SK-N-SH (cell line): ENCODE data around the gene CD99L2. TPM values are rescaled to one million over a fixed set of nuclear protein-coding genes. Genes with fewer than 3 reads are reported as not detected.

ENCODE experiments used
- CTCF ChIA-PET: fragments of 300-600, 350-600 bp; formaldehyde crosslinking; extraction: SDS; loops from one replicate; lab custom pipeline; 2021; lab: Yijun Ruan, JAX
- POLR2A ChIA-PET: fragments of 350-600 bp; sonication (Branson Sonifier 250); formaldehyde crosslinking; extraction: SDS; loops from one replicate; lab custom pipeline; 2020; ENCODE audit warnings: antibody characterized with exemption, inconsistent platforms; lab: Yijun Ruan, JAX
- DNase-seq: peaks from one replicate; pipeline ENCODE4 v3.0.0; 2012
- H2AFZ ChIP-seq: fragments of 200-600 bp; sonication (generic); 2 replicates; pipeline ENCODE4 v1.8.1; 2016; ENCODE audit warnings: antibody characterized with exemption, mild to moderate bottlenecking, low read depth
- H3F3A ChIP-seq: fragments of 200-600 bp; sonication (generic); replicated peaks from 2 replicates; pipeline ENCODE3; 2016; ENCODE audit warnings: antibody characterized with exemption, mild to moderate bottlenecking; ENCODE audit not compliant: insufficient read depth
- H3K27ac ChIP-seq, 2 experiments: fragments of 200-500 bp in 1 of 2; fragments of 200-600 bp in 1 of 2; sonication (Bioruptor generic) in 1 of 2; sonication (generic), shearing (Covaris generic) in 1 of 2; 2 replicates each; pipeline versions ENCODE4 v1.5.1 to v1.6.1; 2014 to 2016; ENCODE audit warnings: low read depth in 2 of 2, inconsistent platforms in 1 of 2, low read length in 1 of 2, mild to moderate bottlenecking in 1 of 2, mixed read lengths in 1 of 2
- H3K27me3 ChIP-seq: fragments of 200-600 bp; sonication (generic), shearing (Covaris generic); 2 replicates; pipeline ENCODE4 v1.6.1; 2016; ENCODE audit warnings: mixed run types; ENCODE audit not compliant: insufficient read depth
- H3K36me3 ChIP-seq, 2 experiments: fragments of 200-500 bp in 1 of 2; fragments of 200-600 bp in 1 of 2; sonication (Bioruptor generic) in 1 of 2; sonication (generic) in 1 of 2; replicated peaks in 1 of 2; 2 replicates each; pipeline versions ENCODE3 to v1.5.1; 2014 to 2016; ENCODE audit warnings: low read length in 1 of 2, mild to moderate bottlenecking in 1 of 2; ENCODE audit not compliant: insufficient read depth in 2 of 2, control insufficient read depth in 1 of 2
- H3K4me1 ChIP-seq, 2 experiments: fragments of 200-500 bp in 1 of 2; fragments of 200-600 bp in 1 of 2; sonication (Bioruptor generic) in 1 of 2; sonication (generic), shearing (Covaris generic) in 1 of 2; 2 replicates each; pipeline versions ENCODE4 v1.5.1 to v1.6.1; 2014 to 2016; ENCODE audit warnings: low read depth in 1 of 2, low read length in 1 of 2, mixed run types in 1 of 2; ENCODE audit not compliant: insufficient read depth in 2 of 2, control insufficient read depth in 1 of 2
- H3K4me2 ChIP-seq: fragments of 200-600 bp; sonication (generic), shearing (Covaris generic); 2 replicates; pipeline ENCODE4 v1.6.1; 2017; ENCODE audit warnings: mixed run types
- H3K4me3 ChIP-seq, 2 experiments: fragments of 200-500 bp in 1 of 2; fragments of 200-600 bp in 1 of 2; sonication (Bioruptor generic) in 1 of 2; sonication (generic), shearing (Covaris generic) in 1 of 2; 2 replicates each; pipeline versions ENCODE4 v1.5.1 to v1.8.1; 2014 to 2016; ENCODE audit warnings: low read depth in 2 of 2, inconsistent platforms in 1 of 2, low read length in 1 of 2, mild to moderate bottlenecking in 1 of 2, mixed read lengths in 1 of 2, moderate library complexity in 1 of 2
- H3K79me2 ChIP-seq: fragments of 200-600 bp; sonication (generic); 2 replicates; pipeline ENCODE4 v1.8.1; 2017; ENCODE audit warnings: mild to moderate bottlenecking; ENCODE audit not compliant: insufficient read depth
- H3K9ac ChIP-seq: fragments of 200-600 bp; sonication (generic); 2 replicates; pipeline ENCODE4 v1.6.1; 2017; ENCODE audit warnings: mixed run types
- H3K9me2 ChIP-seq: fragments of 200-600 bp; sonication (generic); 2 replicates; pipeline ENCODE4 v1.6.1; 2017; ENCODE audit warnings: mixed run types
- H3K9me3 ChIP-seq: fragments of 200-600 bp; sonication (generic); 2 replicates; pipeline ENCODE4 v1.6.1; 2017; ENCODE audit warnings: mixed run types, mild to moderate bottlenecking, moderate library complexity
- H4K20me1 ChIP-seq: fragments of 200-600 bp; sonication (generic); 2 replicates; pipeline ENCODE4 v1.6.1; 2017; ENCODE audit warnings: mild to moderate bottlenecking, mixed run types; ENCODE audit not compliant: insufficient read depth
- CHD2 ChIP-seq: fragments of 150-350 bp; IDR thresholded peaks from 2 replicates; pipeline ENCODE4 v1.6.1; 2018; ENCODE audit warnings: low read length; ENCODE audit not compliant: partially characterized antibody
- ELF1 ChIP-seq: IDR thresholded peaks from 2 replicates; pipeline ENCODE4 v1.4.0; 2012
- EP300 ChIP-seq, 2 experiments: IDR thresholded peaks; 2 replicates each; pipeline versions ENCODE4 v1.4.0 to v1.6.1; 2012; ENCODE audit warnings: borderline replicate concordance in 1 of 2, low read depth in 1 of 2, low read length in 1 of 2
- EZH2phosphoT487 ChIP-seq: fragments of 200-600 bp; sonication (generic); IDR thresholded peaks from 2 replicates; pipeline ENCODE4 v1.6.1; 2017; ENCODE audit warnings: low read depth, mixed run types, mild to moderate bottlenecking, antibody characterized with exemption, moderate library complexity, borderline replicate concordance
- FOXJ3 ChIP-seq: sonication (generic); formaldehyde crosslinking; IDR thresholded peaks from 2 replicates; pipeline ENCODE4 v1.5.1; 2020; ENCODE audit warnings: mild to moderate bottlenecking, missing genetic modification reagents
- GABPA ChIP-seq: IDR thresholded peaks from 2 replicates; pipeline ENCODE4 v1.4.0; 2012; ENCODE audit warnings: low read depth, mild to moderate bottlenecking
- JUND ChIP-seq: IDR thresholded peaks from 2 replicates; pipeline ENCODE4 v1.4.0; 2012
- MXI1 ChIP-seq: IDR thresholded peaks from 2 replicates; pipeline ENCODE4 v1.6.1; 2012; ENCODE audit warnings: mild to moderate bottlenecking, low read depth, low read length, improper control_type of control experiment
- NFIC ChIP-seq: IDR thresholded peaks from 2 replicates; pipeline ENCODE4 v1.4.0; 2012; ENCODE audit warnings: borderline replicate concordance
- POLR2AphosphoS5 ChIP-seq: IDR thresholded peaks from 2 replicates; pipeline ENCODE4 v1.6.1; 2012; ENCODE audit warnings: low read depth, low read length
- RAD21 ChIP-seq: IDR thresholded peaks from 2 replicates; pipeline ENCODE4 v1.6.1; 2012; ENCODE audit warnings: mild to moderate bottlenecking, low read length
- RCOR1 ChIP-seq: fragments of 150-350 bp; IDR thresholded peaks from 2 replicates; pipeline ENCODE4 v1.6.1; 2017; ENCODE audit warnings: antibody characterized with exemption, low read length
- RXRA ChIP-seq: IDR thresholded peaks from 2 replicates; pipeline ENCODE4 v1.4.0; 2012; ENCODE audit warnings: low read depth, mild to moderate bottlenecking, borderline replicate concordance
- TCF12 ChIP-seq: IDR thresholded peaks from 2 replicates; pipeline ENCODE4 v1.4.0; 2012
- TEAD4 ChIP-seq: IDR thresholded peaks from 2 replicates; pipeline ENCODE4 v1.4.0; 2012; ENCODE audit warnings: mild to moderate bottlenecking, borderline replicate concordance; ENCODE audit not compliant: insufficient read depth
- YY1 ChIP-seq: IDR thresholded peaks from 2 replicates; pipeline ENCODE4 v1.4.0; 2012; ENCODE audit warnings: low read depth, mild to moderate bottlenecking
- WGBS: methylation state at CpG from one replicate; pipeline ENCODE4 v1.1.6; 2017; ENCODE audit warnings: low lambda C conversion rate; 5-methylcytosine and 5-hydroxymethylcytosine counted together
- polyA plus RNA-seq, 3 experiments: library from polyadenylated mRNA; depleted of rRNA; stranded (reverse); fragments of >200 nt; gene quantifications; 2 replicates each; pipeline ENCODE4 v1.2.3, GENCODE V29; 2012
- TF ChIP-seq, protein P1 (sequence below): fragments of 200-600 bp; sonication (generic); IDR thresholded peaks from 2 replicates; pipeline ENCODE4 v1.6.1; 2017; ENCODE audit warnings: antibody characterized with exemption, mild to moderate bottlenecking, moderate library complexity
- TF ChIP-seq, protein P2 (sequence below): IDR thresholded peaks from 2 replicates; pipeline ENCODE4 v1.6.1; 2012; ENCODE audit warnings: mild to moderate bottlenecking, low read depth, low read length, moderate library complexity
- TF ChIP-seq, protein P3 (sequence below): fragments of 150-350 bp; IDR thresholded peaks from 2 replicates; pipeline ENCODE4 v1.6.1; 2016; ENCODE audit warnings: mild to moderate bottlenecking, low read depth, low read length

Gene CD99L2
- polyA plus RNA-seq, 1 of the 3 experiments (the other 2 are of a cell fraction), result 57.7 TPM

DNA sequence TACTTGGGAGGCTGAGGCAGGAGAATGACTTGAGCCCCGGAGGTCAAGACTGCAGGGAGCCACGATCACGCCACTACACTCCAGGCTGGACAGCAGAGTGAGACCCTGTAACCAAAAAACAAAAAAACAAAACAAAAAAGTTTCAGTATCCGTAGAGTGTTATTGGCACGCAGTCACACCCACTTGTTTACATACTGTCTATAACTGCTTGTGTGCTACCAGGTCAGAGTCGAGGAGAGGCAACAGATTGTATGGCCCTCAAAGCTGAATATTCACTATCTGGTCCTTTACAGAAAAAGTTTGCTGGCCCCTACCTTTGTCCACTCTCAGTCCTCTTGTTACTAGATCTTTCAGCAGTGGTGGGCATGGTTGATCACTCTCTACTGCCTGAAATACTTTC, 8.2 kb upstream of the CD99L2 start:
- no peak overlapping the region for H3K4me2 ChIP-seq
- no peaks in the 10 kb centered on the region for H3K27me3 ChIP-seq
- no peak overlapping the region for H2AFZ ChIP-seq
- CTCF ChIA-PET, result no interaction called here
- H3K27ac ChIP-seq, result no peak overlapping the region
- 61% methylated on average over 6 of the region's 6 CpGs for WGBS
- no peaks in the 10 kb centered on the region for H4K20me1 ChIP-seq
- no peak overlapping the region for H3K9ac ChIP-seq
- no peak for DNase-seq
- H3F3A ChIP-seq, result no peaks in the 10 kb centered on the region
- no peaks in the 10 kb centered on the region for H3K9me2 ChIP-seq
- H3K36me3 ChIP-seq, result no peaks in the 10 kb centered on the region
- TF ChIP-seq RCOR1 (no peak), CHD2 (no peak), POLR2AphosphoS5 (no peak), RXRA (no peak), RAD21 (no peak), JUND (no peak), TCF12 (no peak), GABPA (no peak), EZH2phosphoT487 (no peak), TEAD4 (no peak), YY1 (no peak), NFIC (no peak), MXI1 (no peak), FOXJ3 (CRISPR knock-in tag) (no peak), EP300 (IDR thresholded peaks at IDR 0.05; ENCODE audit: borderline replicate concordance in 1 of 2, low read depth in 1 of 2, low read length in 1 of 2) (no peak), ELF1 (no peak)
- TF ChIP-seq, protein P1, sequence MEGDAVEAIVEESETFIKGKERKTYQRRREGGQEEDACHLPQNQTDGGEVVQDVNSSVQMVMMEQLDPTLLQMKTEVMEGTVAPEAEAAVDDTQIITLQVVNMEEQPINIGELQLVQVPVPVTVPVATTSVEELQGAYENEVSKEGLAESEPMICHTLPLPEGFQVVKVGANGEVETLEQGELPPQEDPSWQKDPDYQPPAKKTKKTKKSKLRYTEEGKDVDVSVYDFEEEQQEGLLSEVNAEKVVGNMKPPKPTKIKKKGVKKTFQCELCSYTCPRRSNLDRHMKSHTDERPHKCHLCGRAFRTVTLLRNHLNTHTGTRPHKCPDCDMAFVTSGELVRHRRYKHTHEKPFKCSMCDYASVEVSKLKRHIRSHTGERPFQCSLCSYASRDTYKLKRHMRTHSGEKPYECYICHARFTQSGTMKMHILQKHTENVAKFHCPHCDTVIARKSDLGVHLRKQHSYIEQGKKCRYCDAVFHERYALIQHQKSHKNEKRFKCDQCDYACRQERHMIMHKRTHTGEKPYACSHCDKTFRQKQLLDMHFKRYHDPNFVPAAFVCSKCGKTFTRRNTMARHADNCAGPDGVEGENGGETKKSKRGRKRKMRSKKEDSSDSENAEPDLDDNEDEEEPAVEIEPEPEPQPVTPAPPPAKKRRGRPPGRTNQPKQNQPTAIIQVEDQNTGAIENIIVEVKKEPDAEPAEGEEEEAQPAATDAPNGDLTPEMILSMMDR, result no peak
- TF ChIP-seq, protein P2, sequence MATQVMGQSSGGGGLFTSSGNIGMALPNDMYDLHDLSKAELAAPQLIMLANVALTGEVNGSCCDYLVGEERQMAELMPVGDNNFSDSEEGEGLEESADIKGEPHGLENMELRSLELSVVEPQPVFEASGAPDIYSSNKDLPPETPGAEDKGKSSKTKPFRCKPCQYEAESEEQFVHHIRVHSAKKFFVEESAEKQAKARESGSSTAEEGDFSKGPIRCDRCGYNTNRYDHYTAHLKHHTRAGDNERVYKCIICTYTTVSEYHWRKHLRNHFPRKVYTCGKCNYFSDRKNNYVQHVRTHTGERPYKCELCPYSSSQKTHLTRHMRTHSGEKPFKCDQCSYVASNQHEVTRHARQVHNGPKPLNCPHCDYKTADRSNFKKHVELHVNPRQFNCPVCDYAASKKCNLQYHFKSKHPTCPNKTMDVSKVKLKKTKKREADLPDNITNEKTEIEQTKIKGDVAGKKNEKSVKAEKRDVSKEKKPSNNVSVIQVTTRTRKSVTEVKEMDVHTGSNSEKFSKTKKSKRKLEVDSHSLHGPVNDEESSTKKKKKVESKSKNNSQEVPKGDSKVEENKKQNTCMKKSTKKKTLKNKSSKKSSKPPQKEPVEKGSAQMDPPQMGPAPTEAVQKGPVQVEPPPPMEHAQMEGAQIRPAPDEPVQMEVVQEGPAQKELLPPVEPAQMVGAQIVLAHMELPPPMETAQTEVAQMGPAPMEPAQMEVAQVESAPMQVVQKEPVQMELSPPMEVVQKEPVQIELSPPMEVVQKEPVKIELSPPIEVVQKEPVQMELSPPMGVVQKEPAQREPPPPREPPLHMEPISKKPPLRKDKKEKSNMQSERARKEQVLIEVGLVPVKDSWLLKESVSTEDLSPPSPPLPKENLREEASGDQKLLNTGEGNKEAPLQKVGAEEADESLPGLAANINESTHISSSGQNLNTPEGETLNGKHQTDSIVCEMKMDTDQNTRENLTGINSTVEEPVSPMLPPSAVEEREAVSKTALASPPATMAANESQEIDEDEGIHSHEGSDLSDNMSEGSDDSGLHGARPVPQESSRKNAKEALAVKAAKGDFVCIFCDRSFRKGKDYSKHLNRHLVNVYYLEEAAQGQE, result no peak
- TF ChIP-seq, protein P3, sequence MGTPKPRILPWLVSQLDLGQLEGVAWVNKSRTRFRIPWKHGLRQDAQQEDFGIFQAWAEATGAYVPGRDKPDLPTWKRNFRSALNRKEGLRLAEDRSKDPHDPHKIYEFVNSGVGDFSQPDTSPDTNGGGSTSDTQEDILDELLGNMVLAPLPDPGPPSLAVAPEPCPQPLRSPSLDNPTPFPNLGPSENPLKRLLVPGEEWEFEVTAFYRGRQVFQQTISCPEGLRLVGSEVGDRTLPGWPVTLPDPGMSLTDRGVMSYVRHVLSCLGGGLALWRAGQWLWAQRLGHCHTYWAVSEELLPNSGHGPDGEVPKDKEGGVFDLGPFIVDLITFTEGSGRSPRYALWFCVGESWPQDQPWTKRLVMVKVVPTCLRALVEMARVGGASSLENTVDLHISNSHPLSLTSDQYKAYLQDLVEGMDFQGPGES, result no peak
- no peaks in the 10 kb centered on the region for H3K9me3 ChIP-seq
- H3K4me3 ChIP-seq, result no peak overlapping the region
- H3K79me2 ChIP-seq, result no peaks in the 10 kb centered on the region
- no peaks in the 10 kb centered on the region for H3K4me1 ChIP-seq
- POLR2A ChIA-PET, result no interaction called here
